Activated B cell treated with CpG ODN at 0.5 μM for 24 hours (primary cell): Measurements from ENCODE around the gene KLF16. TPM values are rescaled to one million over a fixed set of nuclear protein-coding genes. Genes with fewer than 3 reads are reported as not detected.
A peak's percentile ranks its signal among the peaks of the same experiment; 100 is the strongest.

ENCODE experiments used
- ATAC-seq: fragments of 200-7000 bp; cut with Tn5 transposase; one replicate; pipeline ENCODE4 v1.10.0; 2021; ENCODE audit warnings: low read depth, mild to moderate bottlenecking, moderate library complexity
- CTCF ChIA-PET: fragments of 350-600 bp; sonication (Branson Sonifier 250); formaldehyde crosslinking; loops from one replicate; lab custom pipeline; 2021; ENCODE audit warnings: antibody characterized with exemption; lab: Charles Lee
- POLR2A ChIA-PET: fragments of 350-600 bp; sonication (Branson Sonifier 250); formaldehyde crosslinking; loops from one replicate; lab custom pipeline; 2021; ENCODE audit warnings: antibody characterized with exemption; lab: Charles Lee
- DNase-seq: peaks from one replicate; pipeline ENCODE4 v3.0.0; 2022
- H3K27ac Mint-ChIP-seq: one replicate; pipeline ENCODE4 v1.8.0; 2020; ENCODE audit warnings: mixed read lengths
- H3K27me3 Mint-ChIP-seq: one replicate; pipeline ENCODE4 v1.8.0; 2021; ENCODE audit warnings: mixed read lengths
- H3K36me3 Mint-ChIP-seq: one replicate; pipeline ENCODE4 v1.8.0; 2021; ENCODE audit warnings: low read depth, mixed read lengths
- H3K4me1 Mint-ChIP-seq: one replicate; pipeline ENCODE4 v1.8.0; 2021; ENCODE audit warnings: mixed read lengths
- H3K4me3 Mint-ChIP-seq: one replicate; pipeline ENCODE4 v1.8.0; 2020; ENCODE audit warnings: mild to moderate bottlenecking, mixed read lengths
- H3K9me3 Mint-ChIP-seq: one replicate; pipeline ENCODE4 v1.8.0; 2020; ENCODE audit warnings: mixed read lengths
- intact Hi-C: fragments of 100-400 bp; cut with micrococcal nuclease; formaldehyde crosslinking; loops from one replicate; pipeline ENCODE4 v1.15.1; 2024
- total RNA-seq: library from RNA; stranded (reverse); gene quantifications from 2 replicates; pipeline ENCODE4 v1.2.3, GENCODE V29; 2022
- TF ChIP-seq, protein P1 (sequence below): fragments of 200-600 bp; IDR thresholded peaks from one replicate; pipeline ENCODE4 v1.8.0; 2022; ENCODE audit warnings: antibody characterized with exemption, mild to moderate bottlenecking

The KLF16 gene
- total RNA-seq, 1 donor from 2014 or later, result 25.2 TPM

GRCh38 chr19:1909761-1910080 lies 46.3 kb upstream of the KLF16 start:
- H3K4me1 Mint-ChIP-seq, result peaks cover 41% of the 10 kb centered on the region
- no peak overlapping the region for H3K27ac Mint-ChIP-seq
- intact Hi-C loops, result no loop called here
- H3K27me3 Mint-ChIP-seq, result no peaks in the 10 kb centered on the region
- DNase-seq (no peak), ATAC-seq (no peak)
- H3K4me3 Mint-ChIP-seq, result no peak overlapping the region
- TF ChIP-seq, protein P1, sequence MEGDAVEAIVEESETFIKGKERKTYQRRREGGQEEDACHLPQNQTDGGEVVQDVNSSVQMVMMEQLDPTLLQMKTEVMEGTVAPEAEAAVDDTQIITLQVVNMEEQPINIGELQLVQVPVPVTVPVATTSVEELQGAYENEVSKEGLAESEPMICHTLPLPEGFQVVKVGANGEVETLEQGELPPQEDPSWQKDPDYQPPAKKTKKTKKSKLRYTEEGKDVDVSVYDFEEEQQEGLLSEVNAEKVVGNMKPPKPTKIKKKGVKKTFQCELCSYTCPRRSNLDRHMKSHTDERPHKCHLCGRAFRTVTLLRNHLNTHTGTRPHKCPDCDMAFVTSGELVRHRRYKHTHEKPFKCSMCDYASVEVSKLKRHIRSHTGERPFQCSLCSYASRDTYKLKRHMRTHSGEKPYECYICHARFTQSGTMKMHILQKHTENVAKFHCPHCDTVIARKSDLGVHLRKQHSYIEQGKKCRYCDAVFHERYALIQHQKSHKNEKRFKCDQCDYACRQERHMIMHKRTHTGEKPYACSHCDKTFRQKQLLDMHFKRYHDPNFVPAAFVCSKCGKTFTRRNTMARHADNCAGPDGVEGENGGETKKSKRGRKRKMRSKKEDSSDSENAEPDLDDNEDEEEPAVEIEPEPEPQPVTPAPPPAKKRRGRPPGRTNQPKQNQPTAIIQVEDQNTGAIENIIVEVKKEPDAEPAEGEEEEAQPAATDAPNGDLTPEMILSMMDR, result no peak
- ChIA-PET CTCF (no interaction called here), POLR2A (interaction anchor here (1.0 kb wide), 1 partner anchor 10 kb away, joined by 6 read pairs; no protein-coding TSS in a partner anchor)
- peaks cover 14% of the 10 kb centered on the region for H3K36me3 Mint-ChIP-seq
- no peaks in the 10 kb centered on the region for H3K9me3 Mint-ChIP-seq

- ChIA-PET POLR2A (interaction anchor here (1.4 kb wide), 1 partner anchor 11 kb away, joined by 4 read pairs; no protein-coding TSS in a partner anchor), CTCF (no interaction called here)
- Mint-ChIP-seq H3K36me3 (peaks cover 12% of the 10 kb centered on the region), H3K9me3 (no peaks in the 10 kb centered on the region), H3K4me1 (peaks cover 54% of the 10 kb centered on the region), H3K27ac (no peak overlapping the region), H3K4me3 (no peak overlapping the region), H3K27me3 (no peaks in the 10 kb centered on the region)
- TF ChIP-seq, protein P1, result no peak
- DNase-seq, result no peak
- ATAC-seq, result no peak
- intact Hi-C loops, result no loop called here
These were observed 44.9 kb upstream of the KLF16 start for GRCh38 chr19:1908364-1908678.

- ChIA-PET CTCF (no interaction called here), POLR2A (interaction anchor here (0.6 to 1.4 kb wide), 3 partner anchors 10 to 754 kb away, joined by 4 to 9 read pairs (median 8); no protein-coding TSS in a partner anchor)
- no peaks in the 10 kb centered on the region for H3K9me3 Mint-ChIP-seq
- DNase-seq (no peak), ATAC-seq (no peak)
- H3K4me3 Mint-ChIP-seq, result no peak overlapping the region
- H3K27ac Mint-ChIP-seq, result no peak overlapping the region
- peaks cover 60% of the 10 kb centered on the region for H3K4me1 Mint-ChIP-seq
- TF ChIP-seq, protein P1, result no peak
- no peaks in the 10 kb centered on the region for H3K27me3 Mint-ChIP-seq
- H3K36me3 Mint-ChIP-seq, result peaks cover 7% of the 10 kb centered on the region
- intact Hi-C loops, result no loop called here
These were observed 44.4 kb upstream of the KLF16 start for GRCh38 chr19:1907563-1908363.

DNA sequence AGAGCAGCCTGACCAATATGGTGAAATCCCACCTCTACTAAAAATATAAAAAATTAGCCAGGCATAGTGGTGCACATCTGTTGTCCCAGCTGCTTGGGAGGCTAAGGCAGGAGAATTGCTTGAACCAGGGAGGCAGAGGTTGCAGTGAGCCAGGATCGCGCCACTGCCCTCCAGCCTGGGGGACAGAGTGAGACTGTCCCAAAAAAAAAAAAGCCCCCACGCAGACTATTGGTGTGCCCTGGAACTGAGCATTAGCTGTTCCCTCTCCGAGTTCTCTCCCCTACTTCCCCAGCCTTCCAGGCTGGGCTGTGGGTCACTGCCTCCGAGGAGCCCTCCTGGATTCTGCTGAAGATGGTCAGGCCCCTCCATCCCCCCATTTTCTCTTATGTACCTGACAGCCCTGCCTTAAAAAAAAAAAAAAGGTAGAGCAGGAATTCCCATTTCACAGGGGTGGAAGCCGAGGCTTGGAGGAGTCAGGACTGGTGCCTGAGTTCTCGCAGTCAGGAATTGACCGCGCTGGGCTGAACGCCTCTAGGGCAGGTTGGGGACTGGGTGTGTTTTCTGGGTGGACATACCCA lies 43.7 kb upstream of the KLF16 start:
- DNase-seq (no peak), ATAC-seq (no peak)
- Mint-ChIP-seq H3K27me3 (no peaks in the 10 kb centered on the region), H3K4me3 (peak overlapping the region; percentile 48), H3K27ac (no peak overlapping the region), H3K9me3 (no peaks in the 10 kb centered on the region), H3K36me3 (peaks cover 6% of the 10 kb centered on the region), H3K4me1 (peaks cover 61% of the 10 kb centered on the region)
- ChIA-PET CTCF (no interaction called here), POLR2A (interaction anchor here (0.7 to 1.2 kb wide), 2 partner anchors 32 to 425 kb away, joined by 4 to 8 read pairs; no protein-coding TSS in a partner anchor)
- TF ChIP-seq, protein P1, result no peak
- intact Hi-C loops, result no loop called here

DNA sequence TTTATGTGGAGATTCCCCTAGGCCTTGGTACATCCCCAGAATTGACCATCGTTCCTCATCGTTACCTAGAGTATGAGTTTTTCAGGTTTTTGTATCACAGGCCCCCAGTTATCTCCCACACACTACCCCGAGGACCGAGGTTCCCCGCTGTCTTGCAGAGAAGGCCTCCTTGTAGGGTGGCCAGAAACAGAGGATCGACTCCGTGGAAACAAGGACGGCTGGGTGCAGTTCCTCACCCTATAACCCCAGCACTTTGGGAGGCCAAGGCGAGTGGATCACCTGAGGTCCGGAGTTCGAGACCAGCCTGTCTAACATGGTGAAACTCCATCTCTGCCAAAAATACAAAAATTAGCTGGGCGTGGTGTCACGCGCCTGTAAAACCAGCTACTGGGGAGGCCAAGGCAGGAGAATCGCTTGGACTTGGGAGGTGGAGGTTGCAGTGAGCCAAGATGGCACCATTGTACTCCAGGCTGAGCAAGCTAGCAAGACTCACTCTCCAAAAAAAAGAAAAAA lies 42.5 kb upstream of the KLF16 start:
- no peak for DNase-seq
- no peaks in the 10 kb centered on the region for H3K27me3 Mint-ChIP-seq
- no peak for ATAC-seq
- H3K4me3 Mint-ChIP-seq, result peak overlapping the region; percentile 91
- CTCF ChIA-PET, result no interaction called here
- peak overlapping the region; percentile 90 for H3K27ac Mint-ChIP-seq
- POLR2A ChIA-PET, result interaction anchor here (0.5 to 1.5 kb wide), 10 partner anchors 9 to 1663 kb away, joined by 3 to 8 read pairs (median 4); partner anchors contain the start of gene ABHD17A
- TF ChIP-seq, protein P1, result no peak
- H3K9me3 Mint-ChIP-seq, result no peaks in the 10 kb centered on the region
- H3K36me3 Mint-ChIP-seq, result peaks cover 6% of the 10 kb centered on the region
- intact Hi-C loops, result loop anchor here (1.0 to 2.0 kb wide), 7 partner anchors 9 to 190 kb away; partner anchors contain the start of genes ABHD17A, IZUMO4, MOB3A and REXO1
- peaks cover 64% of the 10 kb centered on the region for H3K4me1 Mint-ChIP-seq
